Liver (tissue), 3 donors: Measurements from ENCODE around the gene NIBAN1.

Experiments used
- ATF3 ChIP-seq: IDR thresholded peaks from 2 replicates; pipeline ENCODE4 v1.6.1; 2016; ENCODE audit warnings: antibody characterized with exemption
- CTCF ChIP-seq: fragments of 150-350 bp; IDR thresholded peaks from 2 replicates; pipeline ENCODE4 v1.5.1; 2017; ENCODE audit warnings: improper control_type of control experiment, low read depth, low read length; ENCODE audit not compliant: missing input control
- EGR1 ChIP-seq, 2 donors: IDR thresholded peaks; 2 replicates each; pipeline ENCODE4 v1.6.1; 2016 to 2018; ENCODE audit warnings: antibody characterized with exemption in 2 of 2, low read depth in 2 of 2
- FOXA1 ChIP-seq: IDR thresholded peaks from 2 replicates; pipeline ENCODE4 v1.6.1; 2016; ENCODE audit warnings: antibody characterized with exemption
- GABPA ChIP-seq, 2 donors: IDR thresholded peaks in 1 of 2; conservative IDR thresholded peaks in 1 of 2; 2 replicates each; pipeline ENCODE4 v1.6.1; 2016; ENCODE audit warnings: antibody characterized with exemption in 2 of 2, mild to moderate bottlenecking in 1 of 2, moderate library complexity in 1 of 2
- JUND ChIP-seq, 2 donors: IDR thresholded peaks; 2 replicates each; pipeline ENCODE4 v1.6.1; 2016; ENCODE audit warnings: antibody characterized with exemption in 2 of 2
- REST ChIP-seq: IDR thresholded peaks from 2 replicates; pipeline ENCODE4 v1.6.1; 2016; ENCODE audit warnings: antibody characterized with exemption, mild to moderate bottlenecking
- RXRA ChIP-seq, 2 donors: IDR thresholded peaks; 2 replicates each; pipeline ENCODE4 v1.6.1; 2017 to 2018; ENCODE audit warnings: antibody characterized with exemption in 2 of 2, mild to moderate bottlenecking in 1 of 2
- SP1 ChIP-seq: IDR thresholded peaks from 2 replicates; pipeline ENCODE4 v1.6.1; 2018; ENCODE audit warnings: antibody characterized with exemption, mild to moderate bottlenecking
- YY1 ChIP-seq: IDR thresholded peaks from 2 replicates; pipeline ENCODE4 v1.6.1; 2016; ENCODE audit warnings: antibody characterized with exemption, mild to moderate bottlenecking
- donor health status: healthy.
- donor health status: healthy.

- TF ChIP-seq EGR1 (IDR thresholded peaks at IDR 0.05; ENCODE audit: low read depth in 2 of 2) (no peak), GABPA (IDR thresholded peaks at IDR 0.05 in 1 of 2, conservative IDR thresholded peaks at IDR 0.05 in 1 of 2) (no peak), ATF3 (no peak), CTCF (no peak), FOXA1 (no peak), RXRA (IDR thresholded peaks at IDR 0.05) (no peak), REST (no peak), YY1 (no peak), JUND (IDR thresholded peaks at IDR 0.05) (no peak), SP1 (no peak)
Observed at GRCh38 chr1:184941735-184942134, 32.6 kb downstream of the NIBAN1 start.
